HAP-1 (cell line): ENCODE measurements around the gene PHF24.
"Not testable (repeated sequence)": the region's sequence is repeated elsewhere in the genome, so short reads cannot be mapped to it uniquely, and the experiment has no call there.

Experiments used
- DNase-seq, 2 experiments: peaks; one replicate each; pipeline ENCODE4 v3.0.0-alpha.2; 2016 to 2020; ENCODE audit warnings: low spot score in 2 of 2
- H3K27me3 ChIP-seq: fragments of 250-450 bp; sonication (Bioruptor Pico); 2 replicates; pipeline ENCODE4 v1.5.1; 2020; ENCODE audit warnings: low read depth, mild to moderate bottlenecking, moderate library complexity
- H3K36me3 ChIP-seq: fragments of 250-450 bp; sonication (Bioruptor Pico); replicated peaks from 2 replicates; pipeline ENCODE4 v1.5.1; 2020; ENCODE audit warnings: mild to moderate bottlenecking
- H3K4me1 ChIP-seq: fragments of 250-450 bp; sonication (Bioruptor Pico); 2 replicates; pipeline ENCODE4 v1.5.1; 2020; ENCODE audit warnings: mild to moderate bottlenecking
- H3K4me3 ChIP-seq: fragments of 250-450 bp; sonication (Bioruptor Pico); 2 replicates; pipeline ENCODE4 v1.5.1; 2020; ENCODE audit warnings: mild to moderate bottlenecking, moderate library complexity
- H3K9me3 ChIP-seq: fragments of 250-450 bp; sonication (Bioruptor Pico); 2 replicates; pipeline ENCODE4 v1.5.1; 2020; ENCODE audit warnings: mild to moderate bottlenecking, moderate library complexity
- in situ Hi-C: fragments of 300-500 bp; cut with MboI; formaldehyde crosslinking; loops from 3 replicates; pipeline ENCODE4 v1.14.3; 2020; ENCODE audit warnings: low sequenced_read_pairs, inconsistent platforms, mixed read lengths

The PHF24 gene

DNA sequence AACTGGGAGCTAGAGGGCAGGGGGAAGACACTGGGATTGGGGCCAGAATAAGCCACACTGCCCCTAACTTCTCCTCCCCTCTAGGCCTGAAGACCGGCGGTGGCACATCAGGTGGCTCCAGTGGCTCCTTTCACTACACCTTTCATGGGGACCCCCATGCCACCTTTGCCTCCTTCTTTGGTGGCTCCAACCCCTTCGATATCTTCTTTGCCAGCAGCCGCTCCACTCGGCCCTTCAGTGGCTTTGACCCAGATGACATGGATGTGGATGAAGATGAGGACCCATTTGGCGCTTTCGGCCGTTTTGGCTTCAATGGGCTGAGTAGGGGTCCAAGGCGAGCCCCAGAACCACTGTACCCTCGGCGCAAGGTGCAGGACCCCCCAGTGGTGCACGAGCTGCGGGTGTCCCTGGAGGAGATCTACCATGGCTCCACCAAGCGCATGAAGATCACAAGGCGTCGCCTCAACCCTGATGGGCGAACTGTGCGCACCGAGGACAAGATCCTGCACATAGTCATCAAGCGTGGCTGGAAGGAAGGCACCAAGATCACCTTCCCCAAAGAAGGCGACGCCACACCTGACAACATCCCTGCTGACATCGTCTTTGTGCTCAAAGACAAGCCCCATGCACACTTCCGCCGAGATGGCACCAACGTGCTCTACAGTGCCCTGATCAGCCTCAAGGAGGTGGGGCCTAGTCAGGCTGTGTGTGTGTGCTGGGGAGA lies 38.3 kb downstream of the PHF24 start:
- Histone ChIP-seq H3K27me3 (no peaks in the 10 kb centered on the region), H3K4me3 (no peak overlapping the region), H3K36me3 (peaks cover 5% of the 10 kb centered on the region), H3K4me1 (peaks cover 3% of the 10 kb centered on the region), H3K9me3 (no peaks in the 10 kb centered on the region)
- in situ Hi-C loops: no loop called here
- no peak for DNase-seq

DNA sequence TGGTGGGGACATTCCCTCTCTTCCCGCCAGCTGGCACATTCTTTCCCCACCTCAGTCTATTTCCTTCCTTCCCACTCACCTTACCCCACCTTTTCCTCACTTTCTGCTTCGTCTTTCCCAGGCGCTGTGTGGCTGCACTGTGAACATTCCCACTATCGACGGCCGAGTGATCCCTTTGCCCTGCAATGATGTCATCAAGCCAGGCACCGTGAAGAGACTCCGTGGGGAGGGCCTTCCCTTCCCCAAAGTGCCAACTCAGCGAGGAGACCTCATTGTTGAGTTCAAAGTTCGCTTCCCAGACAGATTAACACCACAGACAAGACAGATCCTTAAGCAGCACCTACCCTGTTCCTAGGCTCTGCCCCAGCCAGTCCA lies 38.8 kb downstream of the PHF24 start:
- in situ Hi-C loops: no loop called here
- peaks cover 3% of the 10 kb centered on the region for H3K4me1 ChIP-seq
- H3K4me3 ChIP-seq: no peak overlapping the region
- no peaks in the 10 kb centered on the region for H3K27me3 ChIP-seq
- DNase-seq: no peak
- H3K9me3 ChIP-seq: no peaks in the 10 kb centered on the region
- H3K36me3 ChIP-seq: peaks cover 5% of the 10 kb centered on the region

DNA sequence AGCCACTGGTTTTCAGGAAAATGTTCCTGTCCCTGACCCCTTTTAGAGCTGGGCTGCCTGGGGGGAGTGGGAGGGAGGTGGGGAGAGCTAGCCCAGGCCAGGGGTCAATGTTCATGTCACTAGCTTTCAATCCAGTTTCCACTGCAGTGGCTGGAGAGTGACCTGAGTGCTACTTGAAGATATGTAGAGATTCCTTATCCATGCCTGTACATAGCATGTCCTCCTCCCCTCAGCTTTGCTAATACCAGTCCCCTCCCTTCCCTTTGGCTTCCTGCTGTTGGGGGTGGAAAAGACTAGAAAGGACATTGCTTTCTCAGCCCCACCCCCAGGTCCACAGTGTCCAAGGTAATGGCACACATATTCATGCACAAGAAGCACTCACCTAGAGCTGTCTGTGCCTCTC lies 39.3 kb downstream of the PHF24 start:
- H3K36me3 ChIP-seq: peaks cover 5% of the 10 kb centered on the region
- no peak for DNase-seq
- no peaks in the 10 kb centered on the region for H3K9me3 ChIP-seq
- H3K4me3 ChIP-seq: no peak overlapping the region
- peaks cover 3% of the 10 kb centered on the region for H3K4me1 ChIP-seq
- in situ Hi-C loops: no loop called here
- no peaks in the 10 kb centered on the region for H3K27me3 ChIP-seq

DNA sequence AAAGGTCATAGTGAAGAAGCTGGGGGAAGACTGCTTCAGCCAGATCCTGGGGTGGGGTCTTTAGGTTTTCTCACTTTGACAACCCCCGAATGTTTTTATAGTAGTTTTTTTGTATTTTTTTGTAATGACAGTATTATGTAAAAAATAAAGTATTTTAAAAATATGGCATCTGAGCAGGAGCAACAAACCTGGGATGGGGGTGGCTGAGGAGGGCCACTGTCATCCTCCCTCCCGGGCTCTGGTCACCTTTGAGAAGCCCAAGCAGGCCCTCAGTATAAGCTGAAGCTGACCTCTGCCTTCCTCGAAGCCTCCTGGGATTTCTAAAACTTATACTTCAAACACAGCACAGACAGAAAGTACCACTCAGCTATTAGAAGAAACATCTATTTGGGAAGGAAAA lies 40.2 kb downstream of the PHF24 start:
- H3K36me3 ChIP-seq: peaks cover 5% of the 10 kb centered on the region
- H3K4me1 ChIP-seq: peaks cover 3% of the 10 kb centered on the region
- H3K9me3 ChIP-seq: no peaks in the 10 kb centered on the region
- in situ Hi-C loops: no loop called here
- no peaks in the 10 kb centered on the region for H3K27me3 ChIP-seq
- no peak for DNase-seq
- H3K4me3 ChIP-seq: no peak overlapping the region

DNA sequence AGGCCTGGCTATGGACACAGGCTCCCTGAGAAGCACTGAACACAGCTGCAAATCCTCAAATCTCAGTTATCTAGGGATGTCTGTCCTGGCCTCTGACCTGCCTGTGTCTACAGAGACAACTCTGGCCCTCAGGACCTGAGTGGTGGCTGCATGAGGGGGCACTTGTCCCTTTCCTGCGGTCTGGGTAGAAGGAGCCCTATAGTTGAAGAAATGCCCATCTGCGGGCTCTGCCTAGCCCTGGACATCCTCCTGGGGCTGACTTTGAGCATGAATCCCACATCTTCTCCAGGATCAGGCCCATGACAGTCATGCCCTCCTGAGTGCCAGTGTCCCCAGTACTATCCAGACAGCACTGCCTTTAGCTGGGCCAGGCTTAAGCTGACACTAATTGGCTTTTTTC lies 41.5 kb downstream of the PHF24 start:
- in situ Hi-C loops: no loop called here
- Histone ChIP-seq H3K4me1 (no peaks in the 10 kb centered on the region), H3K36me3 (peaks cover 5% of the 10 kb centered on the region), H3K4me3 (no peak overlapping the region), H3K9me3 (no peaks in the 10 kb centered on the region), H3K27me3 (no peaks in the 10 kb centered on the region)
- no peak for DNase-seq

DNA sequence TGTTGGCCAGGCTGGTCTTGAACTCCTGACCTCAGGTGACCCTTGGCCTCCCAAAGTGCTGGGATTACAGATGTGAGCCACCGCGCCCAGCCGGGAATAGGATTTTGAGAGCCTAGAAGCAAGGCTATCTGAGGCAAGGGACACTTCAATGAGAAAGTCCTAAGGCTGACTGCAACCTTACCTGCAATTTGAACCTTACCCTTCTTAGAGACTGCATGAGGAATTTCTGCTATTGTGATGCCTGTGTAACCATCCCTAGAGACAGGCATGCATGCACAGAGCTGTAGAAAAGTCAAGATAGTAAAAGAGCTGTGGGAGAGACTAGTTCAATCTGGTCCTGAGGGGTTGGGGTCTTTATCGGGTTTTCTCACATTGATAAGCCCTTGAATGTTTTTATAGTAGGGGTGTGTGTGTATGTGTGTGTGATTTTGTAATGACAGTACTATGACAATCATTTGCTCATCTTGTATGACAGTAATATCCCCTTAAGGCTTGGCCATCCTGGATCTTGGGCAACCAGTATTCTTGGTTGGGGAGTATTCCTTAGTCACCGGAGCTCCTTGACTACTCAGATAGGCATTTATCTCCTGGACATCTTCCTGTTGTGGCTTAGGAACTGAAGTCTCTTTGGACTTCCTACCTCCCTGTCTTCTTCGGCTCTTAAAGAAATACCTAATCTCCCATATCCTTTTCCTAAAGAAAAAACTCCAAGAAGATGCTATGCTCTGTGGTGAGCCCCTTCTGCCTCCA lies 42.6 kb downstream of the PHF24 start:
- no peak overlapping the region for H3K4me3 ChIP-seq
- H3K36me3 ChIP-seq: peaks cover 5% of the 10 kb centered on the region
- H3K4me1 ChIP-seq: no peaks in the 10 kb centered on the region
- H3K27me3 ChIP-seq: no peaks in the 10 kb centered on the region
- DNase-seq: no peak
- H3K9me3 ChIP-seq: no peaks in the 10 kb centered on the region
- in situ Hi-C loops: no loop called here

DNA sequence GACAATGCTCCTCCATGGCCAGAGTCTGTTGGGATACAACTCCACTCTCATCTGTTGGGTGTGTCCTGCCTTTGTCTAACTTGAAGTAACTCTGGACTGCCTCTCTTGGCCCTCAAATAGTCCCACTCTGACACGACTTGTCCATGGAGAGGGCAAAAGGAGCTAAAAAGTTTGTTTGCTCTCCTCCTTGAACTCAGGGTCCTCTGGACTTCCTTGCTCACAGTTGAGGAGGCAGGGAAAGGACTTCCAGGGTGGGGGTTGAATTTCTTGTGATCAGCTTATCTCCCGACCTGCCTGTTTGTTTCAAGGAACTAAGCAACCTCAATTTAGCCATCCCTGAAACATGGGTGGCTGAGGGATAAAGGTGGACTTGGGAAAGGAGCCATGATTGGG lies 43.2 kb downstream of the PHF24 start:
- Histone ChIP-seq H3K4me3 (no peak overlapping the region), H3K36me3 (peaks cover 5% of the 10 kb centered on the region), H3K27me3 (no peaks in the 10 kb centered on the region), H3K4me1 (no peaks in the 10 kb centered on the region), H3K9me3 (no peaks in the 10 kb centered on the region)
- no peak for DNase-seq
- in situ Hi-C loops: no loop called here

DNA sequence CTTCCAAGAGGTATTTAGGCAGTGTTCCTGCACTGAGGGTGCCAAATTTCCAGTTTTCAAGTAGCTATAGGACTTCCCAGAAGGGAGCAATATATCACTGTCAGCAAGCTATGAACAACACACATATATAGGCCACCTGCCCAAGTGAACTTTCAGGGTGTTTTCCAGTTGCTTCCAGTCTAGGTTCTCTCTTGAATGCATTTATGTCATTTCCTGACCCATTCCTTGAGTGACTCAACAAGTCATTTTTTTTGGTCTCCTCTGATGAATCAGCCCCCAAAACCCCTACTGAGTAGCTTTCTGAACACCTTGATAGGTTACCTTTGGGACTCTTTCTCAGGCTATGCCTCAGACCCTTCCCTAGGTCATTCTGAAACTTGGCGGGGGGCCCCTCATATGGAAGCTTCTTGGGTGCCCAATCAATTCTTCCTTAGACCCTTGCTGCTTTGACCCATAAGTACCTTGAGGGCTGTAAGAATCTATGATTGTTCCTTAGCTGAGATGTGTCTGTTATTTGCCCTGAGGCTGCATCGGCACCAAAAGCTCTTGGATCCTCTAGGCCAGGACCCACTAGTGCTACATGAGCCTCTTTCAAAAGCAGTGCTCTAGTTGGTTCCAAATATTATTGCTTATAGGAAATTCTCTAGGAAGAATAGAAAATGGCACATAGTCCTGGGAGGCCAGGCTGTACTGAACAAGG lies 43.9 kb downstream of the PHF24 start:
- in situ Hi-C loops: no loop called here
- Histone ChIP-seq H3K4me3 (no peak overlapping the region), H3K27me3 (no peaks in the 10 kb centered on the region), H3K4me1 (no peaks in the 10 kb centered on the region), H3K9me3 (no peaks in the 10 kb centered on the region), H3K36me3 (peaks cover under 1% of the 10 kb centered on the region; the same call in 1 of the 2 replicates)
- DNase-seq: no peak

DNA sequence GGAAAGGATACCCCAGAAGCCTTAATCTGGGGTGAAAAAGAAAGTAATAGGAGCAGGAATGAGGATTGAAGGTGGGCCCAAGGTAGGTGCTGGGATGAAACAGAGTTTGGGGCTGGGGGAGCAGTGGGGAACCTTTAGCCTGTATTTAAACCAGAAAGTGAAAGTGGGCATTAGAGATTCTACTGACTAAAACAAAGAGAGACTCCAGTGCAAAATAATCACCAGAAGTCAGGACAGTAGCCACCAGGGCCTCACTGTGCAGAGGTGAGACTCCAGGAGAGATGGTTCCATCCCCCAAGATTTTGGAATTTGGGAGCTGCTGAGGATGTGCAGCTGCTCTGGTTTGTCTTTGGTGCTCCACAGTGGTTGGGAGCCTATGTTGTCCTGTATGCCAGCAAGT lies 44.5 kb downstream of the PHF24 start:
- H3K9me3 ChIP-seq: no peaks in the 10 kb centered on the region
- in situ Hi-C loops: no loop called here
- H3K36me3 ChIP-seq: no peaks in the 10 kb centered on the region
- H3K4me1 ChIP-seq: no peaks in the 10 kb centered on the region
- DNase-seq: no peak
- H3K4me3 ChIP-seq: no peak overlapping the region
- no peaks in the 10 kb centered on the region for H3K27me3 ChIP-seq

DNA sequence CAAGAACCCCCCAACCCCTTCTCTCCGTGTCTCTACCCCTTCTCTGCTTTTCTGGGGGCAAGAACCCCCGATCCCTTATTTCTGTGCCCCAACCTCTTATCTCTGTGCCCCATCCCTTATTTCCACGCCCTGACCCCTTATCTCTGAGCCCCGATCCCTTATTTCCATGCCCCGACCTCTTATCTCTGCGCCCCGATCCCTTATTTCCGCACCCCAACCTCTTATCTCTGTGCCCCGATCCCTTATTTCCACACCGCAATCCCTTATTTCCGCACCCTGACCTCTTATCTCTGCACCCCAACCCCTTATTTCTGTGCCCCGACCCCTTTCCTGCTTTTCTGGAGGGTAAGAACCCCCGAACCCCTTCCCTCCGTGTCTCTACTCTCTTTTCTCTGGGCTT lies 46.2 kb downstream of the PHF24 start:
- H3K4me1 ChIP-seq, H3K36me3 ChIP-seq, in situ Hi-C loops, H3K27me3 ChIP-seq, H3K9me3 ChIP-seq, DNase-seq, H3K4me3 ChIP-seq: not testable (repeated sequence)

DNA sequence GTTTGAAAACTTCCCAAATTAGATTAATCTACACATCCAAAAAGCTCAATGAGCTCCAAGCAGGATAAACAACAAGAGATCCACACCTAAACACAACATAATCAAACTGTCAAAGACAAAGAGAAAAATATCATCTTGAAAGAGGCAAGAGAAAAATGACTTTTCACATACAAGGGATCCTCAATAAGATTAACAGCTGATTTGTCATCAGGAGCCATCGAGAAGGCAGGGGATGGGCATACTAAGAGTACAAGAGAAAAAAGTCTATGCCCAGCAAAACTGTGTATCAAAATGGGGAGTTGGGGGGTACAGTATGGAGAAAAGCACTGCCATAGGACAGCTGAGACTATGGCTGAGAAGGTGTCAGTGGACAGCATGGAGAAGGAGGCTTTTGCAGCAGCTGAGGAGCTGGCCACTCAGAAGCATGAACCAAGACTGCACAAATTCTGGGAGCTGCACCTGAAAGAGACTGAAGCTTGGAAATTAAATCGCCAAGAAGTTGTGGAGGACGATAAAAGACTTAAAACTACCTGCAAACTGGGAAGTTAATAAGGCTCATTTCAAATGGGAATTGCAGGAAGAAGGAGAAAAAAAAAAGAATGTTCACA lies 52.4 kb downstream of the PHF24 start:
- no peaks in the 10 kb centered on the region for H3K36me3 ChIP-seq
- in situ Hi-C loops: no loop called here
- no peak for DNase-seq

DNA sequence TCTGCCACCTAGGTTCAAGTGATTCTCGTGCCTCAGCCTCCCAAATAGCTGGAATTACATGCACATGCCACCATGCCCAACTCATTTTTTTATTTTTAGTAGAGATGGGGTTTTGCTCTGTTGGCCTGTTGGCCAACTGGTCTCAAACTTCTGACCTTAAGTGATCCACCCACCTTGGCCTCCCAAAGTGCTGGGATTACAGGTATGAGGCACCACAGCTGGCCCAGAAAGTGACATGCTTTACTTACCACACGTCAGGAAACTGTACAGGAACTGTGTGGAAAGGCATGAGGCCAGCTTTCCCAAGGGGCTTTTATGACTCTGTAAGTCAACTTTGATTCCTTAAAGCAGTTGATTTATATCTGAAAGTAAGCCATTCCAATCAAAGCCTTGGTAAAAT lies 56.4 kb downstream of the PHF24 start:
- in situ Hi-C loops: no loop called here
- H3K9me3 ChIP-seq: peaks cover 2% of the 10 kb centered on the region; the same call in 1 of the 2 replicates

More for the DNA sequence above, 52.4 kb downstream of the PHF24 start:
- Histone ChIP-seq H3K4me3 (no peak overlapping the region), H3K9me3 (no peaks in the 10 kb centered on the region; the same call in 1 of the 2 replicates), H3K27me3 (no peaks in the 10 kb centered on the region), H3K4me1 (no peaks in the 10 kb centered on the region)

DNA sequence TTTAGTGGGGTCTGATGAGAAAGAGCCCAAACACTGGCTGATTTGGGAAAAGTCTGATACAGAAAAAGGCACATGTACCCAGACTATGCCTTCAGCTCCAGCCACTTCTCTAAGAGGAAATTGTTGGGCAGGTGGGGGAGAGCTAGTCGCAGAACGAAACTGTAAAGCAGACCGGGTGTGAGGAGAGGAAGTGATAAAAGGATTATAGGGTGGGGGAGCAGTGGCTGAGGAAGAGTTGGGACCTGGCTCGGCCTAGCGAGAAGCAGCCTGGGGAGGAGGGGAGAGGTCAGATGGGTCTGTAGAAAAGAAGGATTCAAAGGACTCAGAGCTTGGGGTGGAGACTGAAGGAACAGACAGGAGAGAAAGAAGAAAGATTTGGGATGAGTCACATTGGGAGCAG lies 65.4 kb downstream of the PHF24 start:
- H3K4me1 ChIP-seq: peaks cover 27% of the 10 kb centered on the region
- H3K9me3 ChIP-seq, H3K4me3 ChIP-seq, H3K27me3 ChIP-seq, H3K36me3 ChIP-seq, in situ Hi-C loops, DNase-seq: not testable (repeated sequence)

More for the DNA sequence above, 56.4 kb downstream of the PHF24 start:
- Histone ChIP-seq H3K4me3 (no peak overlapping the region), H3K27me3 (no peaks in the 10 kb centered on the region), H3K4me1 (no peaks in the 10 kb centered on the region), H3K36me3 (no peaks in the 10 kb centered on the region)
- DNase-seq: no peak

DNA sequence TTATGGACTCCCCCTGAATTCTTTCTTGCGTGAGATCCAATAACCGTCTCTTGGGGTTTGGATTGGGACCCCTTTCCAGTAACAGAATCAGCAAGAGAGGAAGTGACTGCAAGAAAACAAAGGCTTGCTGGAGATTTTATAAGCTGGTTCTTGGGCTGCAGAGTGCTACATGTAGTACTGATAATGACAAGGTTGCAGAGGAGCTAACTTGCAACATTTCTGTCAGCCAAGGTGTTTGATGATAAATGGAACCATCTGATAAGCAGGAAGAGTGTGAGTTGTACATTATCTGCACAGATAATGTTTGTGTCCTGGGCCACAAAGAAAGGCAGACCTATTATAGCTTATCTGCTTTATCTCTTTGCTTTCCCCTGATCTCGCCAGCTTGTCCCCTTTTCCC lies 68.6 kb downstream of the PHF24 start:
- H3K9me3 ChIP-seq: no peaks in the 10 kb centered on the region
- H3K4me3 ChIP-seq: no peak overlapping the region
- in situ Hi-C loops: no loop called here
- no peaks in the 10 kb centered on the region for H3K27me3 ChIP-seq
- peaks cover 27% of the 10 kb centered on the region for H3K4me1 ChIP-seq
- peak; percentile 19 to 32 for DNase-seq
- no peaks in the 10 kb centered on the region for H3K36me3 ChIP-seq
